ENCODE measurements around the gene WWC2.

The WWC2 gene

GRCh38 chr4:183364025-183364424 lies 265.0 kb downstream of the WWC2 start:
- no peak overlapping the region for H3K27ac ChIP-seq (ENCODE audit: low read depth, low read length)
- H3K36me3 ChIP-seq (ENCODE audit: control insufficient read depth in 1 of 2, insufficient read depth in 2 of 2, low read length in 2 of 2) = no peaks in the 10 kb centered on the region
- no peak overlapping the region for H3K9ac ChIP-seq (ENCODE audit: low read depth in 1 of 2, low read length in 2 of 2)
- H3K4me3 ChIP-seq (ENCODE audit: low read depth in 1 of 2, low read length in 2 of 2) = no peak overlapping the region
- peaks cover 3 to 4% of the 10 kb centered on the region in 2 donors for H3K4me1 ChIP-seq (ENCODE audit: control insufficient read depth in 1 of 2, insufficient read depth in 2 of 2, low read length in 2 of 2)
- H3K27me3 ChIP-seq (ENCODE audit: control insufficient read depth in 1 of 2, insufficient read depth in 2 of 2, low read length in 2 of 2) = no peaks in the 10 kb centered on the region
- no peaks in the 10 kb centered on the region for H3K9me3 ChIP-seq (ENCODE audit: control insufficient read depth in 1 of 2, low read length in 2 of 2)

- H3K4me1 ChIP-seq (ENCODE audit: control insufficient read depth in 1 of 2, insufficient read depth in 2 of 2, low read length in 2 of 2) = peaks cover 3 to 4% of the 10 kb centered on the region in 2 donors
- no peak overlapping the region for H3K27ac ChIP-seq (ENCODE audit: low read depth, low read length)
- H3K9ac ChIP-seq (ENCODE audit: low read depth in 1 of 2, low read length in 2 of 2) = no peak overlapping the region
- H3K27me3 ChIP-seq (ENCODE audit: control insufficient read depth in 1 of 2, insufficient read depth in 2 of 2, low read length in 2 of 2) = no peaks in the 10 kb centered on the region
- no peaks in the 10 kb centered on the region for H3K9me3 ChIP-seq (ENCODE audit: control insufficient read depth in 1 of 2, low read length in 2 of 2)
- H3K36me3 ChIP-seq (ENCODE audit: control insufficient read depth in 1 of 2, insufficient read depth in 2 of 2, low read length in 2 of 2) = no peaks in the 10 kb centered on the region
- H3K4me3 ChIP-seq (ENCODE audit: low read depth in 1 of 2, low read length in 2 of 2) = no peak overlapping the region
Observed at GRCh38 chr4:183366206-183366835, 267.3 kb downstream of the WWC2 start.

- Histone ChIP-seq H3K4me1 (ENCODE audit: control insufficient read depth in 1 of 2, insufficient read depth in 2 of 2, low read length in 2 of 2) (peaks cover 3 to 4% of the 10 kb centered on the region in 2 donors), H3K27ac (ENCODE audit: low read depth, low read length) (no peak overlapping the region), H3K27me3 (ENCODE audit: control insufficient read depth in 1 of 2, insufficient read depth in 2 of 2, low read length in 2 of 2) (no peaks in the 10 kb centered on the region), H3K4me3 (ENCODE audit: low read depth in 1 of 2, low read length in 2 of 2) (no peak overlapping the region), H3K9ac (ENCODE audit: low read depth in 1 of 2, low read length in 2 of 2) (no peak overlapping the region), H3K36me3 (ENCODE audit: control insufficient read depth in 1 of 2, insufficient read depth in 2 of 2, low read length in 2 of 2) (no peaks in the 10 kb centered on the region), H3K9me3 (ENCODE audit: control insufficient read depth in 1 of 2, low read length in 2 of 2) (peaks cover 0 to 8% of the 10 kb centered on the region in 2 donors)
Observed at GRCh38 chr4:183369073-183369472, 270.0 kb downstream of the WWC2 start.

All from duodenal mucosa (tissue), 2 donors.